HG03342 (cell line): ENCODE results near the gene MARK3.
"Not testable (repeated sequence)": the region's sequence is repeated elsewhere in the genome, so short reads cannot be mapped to it uniquely, and the experiment has no call there.

Experiments used
- ATAC-seq: cut with Tn5 transposase; IDR thresholded peaks from one replicate; pipeline ENCODE4 v1.9.1; 2021; ENCODE audit warnings: mild to moderate bottlenecking, moderate library complexity; ENCODE audit not compliant: unreplicated experiment

The MARK3 gene

GRCh38 chr14:103385152-103385928 is at the start of gene MARK3:
Gene MARK3, plus strand, starts transcription at chr14:103385415. Its CDS starts 615 bp downstream, at chr14:103386030.
- ATAC-seq = peak; percentile 94

DNA sequence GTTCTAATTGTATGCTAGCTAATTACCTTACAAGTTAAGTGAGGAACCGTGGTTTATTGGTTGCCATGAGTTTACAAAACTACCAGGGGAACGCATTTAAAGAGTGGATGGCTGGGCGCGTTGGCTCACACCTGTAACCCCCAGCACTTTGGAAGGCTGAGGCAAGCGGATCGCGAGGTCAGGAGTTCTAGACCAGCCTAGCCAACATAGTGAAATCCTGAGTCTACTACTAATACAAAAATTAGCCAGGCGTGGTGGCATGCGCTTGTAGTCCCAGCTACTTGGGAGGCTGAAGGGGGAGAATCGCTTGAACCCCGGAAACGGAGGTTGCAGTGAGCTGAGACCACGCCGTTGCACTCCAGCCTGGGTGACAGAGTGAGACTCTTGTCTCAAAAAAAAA is 49.0 kb upstream of the MARK3 start:
- ATAC-seq = no peak

DNA sequence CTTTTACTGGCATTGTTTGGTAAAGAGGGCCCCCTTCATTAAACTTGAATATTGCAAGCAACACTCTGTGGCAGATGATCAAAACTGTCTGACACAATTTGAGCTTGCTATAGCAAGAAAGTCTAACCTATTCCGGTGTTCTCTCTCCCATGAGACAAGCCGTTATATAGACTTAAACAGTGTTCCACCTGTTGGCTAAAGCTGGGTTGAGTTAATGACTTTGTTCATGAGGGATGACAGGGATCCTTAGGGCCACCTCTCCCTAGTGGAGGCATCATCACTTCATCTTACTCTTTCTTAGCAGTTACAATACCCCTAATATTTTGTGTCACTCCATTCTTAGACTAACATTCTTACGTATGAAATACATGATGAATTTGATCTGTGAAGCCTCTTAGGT is 47.4 kb upstream of the MARK3 start:
- no peak for ATAC-seq

DNA sequence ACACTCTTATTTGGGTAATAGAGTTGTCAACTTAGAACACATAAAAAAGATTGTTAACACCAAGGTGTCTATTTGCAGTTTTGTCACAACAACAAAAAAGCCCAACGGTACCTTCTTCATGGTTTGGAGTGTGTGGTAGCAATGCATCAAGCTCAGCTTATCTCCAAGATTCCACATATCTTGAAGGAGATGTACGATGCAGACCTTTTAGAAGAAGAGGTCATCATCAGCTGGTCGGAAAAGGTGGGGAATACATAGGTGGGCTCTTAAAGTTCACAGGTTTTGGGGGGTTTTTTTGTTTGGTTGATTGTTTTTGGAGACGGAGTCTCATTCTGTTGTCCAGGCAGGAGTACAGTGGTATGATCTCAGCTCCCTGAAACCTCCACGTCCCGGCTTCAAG is 45.7 kb upstream of the MARK3 start:
- no peak for ATAC-seq

DNA sequence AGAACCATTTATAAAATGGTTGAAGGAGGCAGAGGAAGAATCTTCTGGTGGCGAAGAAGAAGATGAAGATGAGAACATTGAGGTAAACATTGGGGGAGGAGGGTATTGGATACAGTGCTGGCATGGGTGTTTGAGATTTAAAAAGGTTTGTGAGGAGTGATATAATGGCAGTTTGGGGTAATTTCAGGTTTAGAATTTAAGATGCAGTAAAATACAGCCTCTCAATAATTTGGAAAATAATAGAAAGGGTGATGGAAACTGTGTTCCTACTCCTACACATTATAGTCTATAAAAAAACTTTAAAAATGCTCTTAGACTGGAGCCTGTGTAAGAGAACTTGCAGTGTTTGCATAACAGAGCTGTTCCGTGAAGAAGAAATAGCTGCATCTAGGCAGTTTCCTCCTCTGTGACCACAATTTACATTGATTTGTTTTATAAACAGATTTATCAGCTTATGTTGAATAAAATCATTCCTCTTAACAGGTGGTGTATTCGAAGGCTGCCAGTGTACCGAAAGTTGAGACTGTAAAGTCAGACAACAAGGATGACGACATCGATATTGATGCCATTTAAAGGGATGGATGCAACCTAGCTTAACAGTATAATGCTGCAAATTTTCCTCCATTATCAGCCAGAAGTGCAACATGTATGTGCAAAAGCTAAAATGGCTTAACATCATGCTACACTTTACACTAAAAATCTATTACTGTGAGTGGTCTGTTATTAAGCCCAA is 44.6 kb upstream of the MARK3 start:
- no peak for ATAC-seq

GRCh38 chr14:103341250-103342129 is 43.7 kb upstream of the MARK3 start:
- no peak for ATAC-seq

GRCh38 chr14:103343164-103343879 is 41.9 kb upstream of the MARK3 start:
- no peak for ATAC-seq

DNA sequence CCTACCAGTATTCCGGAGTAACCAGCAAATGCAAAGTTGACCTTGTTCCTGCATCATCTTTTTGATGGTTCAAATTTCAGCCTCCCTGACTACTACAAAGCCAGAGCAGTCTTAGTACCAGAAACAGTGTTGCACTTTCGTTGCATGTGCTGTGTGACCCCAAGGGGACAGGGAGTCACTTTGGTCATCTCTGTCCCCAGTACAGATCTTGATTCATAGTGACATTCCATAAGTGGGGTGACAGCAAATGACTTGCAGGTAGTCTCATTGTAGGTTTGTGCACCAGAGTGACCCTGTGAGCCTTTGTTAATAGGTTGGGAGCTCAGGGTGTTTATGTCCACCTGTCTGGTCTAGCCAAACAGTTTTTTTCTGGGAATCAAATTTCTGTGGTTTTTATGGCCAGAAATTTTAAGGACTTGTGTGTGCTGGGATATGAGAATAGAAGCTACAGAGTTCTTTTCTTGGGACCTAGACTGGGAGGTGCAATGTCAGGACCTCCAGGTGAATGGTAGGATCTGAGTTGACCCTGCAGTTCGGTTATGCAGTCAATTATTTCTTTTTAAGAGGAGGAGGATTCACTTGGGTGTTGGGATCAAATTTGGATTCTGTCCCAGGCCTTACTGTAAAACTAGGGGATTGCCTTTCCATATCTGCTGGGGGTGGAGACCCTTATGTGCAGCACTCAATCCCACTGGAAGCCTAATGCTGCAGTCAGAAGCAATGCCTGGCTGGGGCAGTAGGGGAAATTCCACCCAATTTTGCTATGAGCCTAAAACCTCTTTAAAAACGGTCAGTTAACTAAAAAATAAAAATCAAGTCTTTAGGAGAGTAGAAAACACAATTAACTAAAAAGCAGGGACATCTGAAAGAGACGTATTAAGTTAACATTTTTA is 41.1 kb upstream of the MARK3 start:
- no peak for ATAC-seq

- no peak for ATAC-seq
Observed at GRCh38 chr14:103346286-103346685, 38.9 kb upstream of the MARK3 start.

GRCh38 chr14:103347091-103347815 is 38.0 kb upstream of the MARK3 start:
- ATAC-seq = no peak

GRCh38 chr14:103348154-103348553 is 37.1 kb upstream of the MARK3 start:
- ATAC-seq = no peak

- ATAC-seq = no peak
Observed at GRCh38 chr14:103349982-103350381, 35.2 kb upstream of the MARK3 start.

DNA sequence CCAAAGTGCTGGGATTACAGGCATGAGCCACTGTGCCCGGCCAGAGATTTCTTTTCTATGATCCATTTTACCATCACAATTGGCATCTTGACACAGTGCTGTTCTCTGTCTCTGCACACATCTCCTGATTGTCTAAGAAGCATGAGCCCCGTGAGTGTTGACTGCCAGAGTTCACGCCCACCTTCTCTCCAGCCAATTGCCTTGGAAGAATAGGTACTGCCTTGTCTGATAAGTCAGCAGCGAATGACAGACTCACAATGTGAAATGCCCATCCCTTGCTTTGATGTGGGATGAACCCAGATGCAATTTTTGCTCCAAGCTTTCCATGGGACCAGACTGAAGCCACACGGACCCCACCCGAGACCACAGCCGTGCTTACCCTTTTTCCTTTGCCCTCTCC is 31.9 kb upstream of the MARK3 start:
- ATAC-seq = no peak

DNA sequence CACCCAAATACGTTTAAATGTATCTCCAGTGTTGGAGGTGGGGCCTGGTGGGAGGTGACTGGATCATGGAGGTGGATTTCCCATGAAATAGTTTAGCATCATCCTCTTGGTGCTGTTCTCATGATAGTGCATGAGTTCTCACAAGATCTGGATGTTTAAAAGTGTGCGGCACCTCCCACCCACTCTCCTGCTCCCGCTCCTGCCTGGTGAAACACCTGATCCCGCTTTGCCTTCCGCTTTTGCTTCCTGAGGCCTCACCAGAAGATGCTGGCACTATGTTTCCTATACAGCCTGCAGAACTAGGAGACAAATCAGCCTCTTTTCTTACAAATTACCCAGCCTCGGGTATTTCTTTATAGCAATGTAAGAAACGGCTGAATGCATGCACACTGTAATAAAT is 31.1 kb upstream of the MARK3 start:
- ATAC-seq = no peak

GRCh38 chr14:103356024-103356682 is 29.1 kb upstream of the MARK3 start:
- ATAC-seq = no peak

- not testable (repeated sequence) for ATAC-seq
Observed at GRCh38 chr14:103357552-103357951, 27.7 kb upstream of the MARK3 start.

DNA sequence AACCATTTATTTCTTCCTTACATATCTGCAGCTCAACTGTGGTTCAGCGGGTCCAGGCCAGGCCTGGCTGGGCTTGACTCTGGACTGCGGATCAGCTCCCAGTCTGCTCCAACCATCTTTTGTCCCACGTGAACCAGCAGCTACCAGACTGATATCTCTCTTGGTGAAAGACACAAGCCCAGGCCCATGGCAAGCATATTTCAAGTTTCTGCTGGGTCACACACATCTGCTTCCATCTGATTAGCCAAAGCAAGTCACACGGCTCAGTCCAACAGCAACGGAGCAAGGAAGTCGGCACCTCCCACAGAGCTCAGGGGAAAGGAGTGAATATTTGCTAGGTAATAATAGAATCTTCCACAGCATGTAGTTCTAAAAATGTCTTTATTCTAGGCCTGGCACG is 24.7 kb upstream of the MARK3 start:
- ATAC-seq = no peak

DNA sequence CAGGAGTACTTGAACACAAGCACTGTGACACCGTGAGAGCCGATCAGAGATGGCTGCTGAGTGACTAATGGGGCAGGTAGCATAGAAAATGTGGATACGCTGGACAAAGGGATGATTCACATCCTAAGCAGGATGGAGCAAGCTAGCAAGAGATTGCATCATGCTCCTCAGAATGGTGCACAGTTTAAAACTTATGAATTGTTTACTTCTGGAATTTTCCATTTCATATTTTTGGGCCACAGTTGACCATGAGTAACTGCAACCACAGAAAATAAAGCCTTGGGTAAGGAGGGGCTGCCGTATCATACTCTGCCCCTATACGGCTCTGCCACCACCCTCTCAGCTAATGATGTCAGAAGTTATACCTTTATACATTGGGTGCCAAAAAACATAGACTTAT is 23.3 kb upstream of the MARK3 start:
- no peak for ATAC-seq

GRCh38 chr14:103362780-103363179 is 22.4 kb upstream of the MARK3 start:
- ATAC-seq = no peak
